Measurements from ENCODE around the gene DLAT. TPM values are rescaled to one million over a fixed set of nuclear protein-coding genes. Genes with fewer than 3 reads are reported as not detected.

The DLAT gene
- polyA plus RNA-seq, 2 of the 4 experiments (the other 2 are of a cell fraction), result 32.5 to 42.8 TPM

DNA sequence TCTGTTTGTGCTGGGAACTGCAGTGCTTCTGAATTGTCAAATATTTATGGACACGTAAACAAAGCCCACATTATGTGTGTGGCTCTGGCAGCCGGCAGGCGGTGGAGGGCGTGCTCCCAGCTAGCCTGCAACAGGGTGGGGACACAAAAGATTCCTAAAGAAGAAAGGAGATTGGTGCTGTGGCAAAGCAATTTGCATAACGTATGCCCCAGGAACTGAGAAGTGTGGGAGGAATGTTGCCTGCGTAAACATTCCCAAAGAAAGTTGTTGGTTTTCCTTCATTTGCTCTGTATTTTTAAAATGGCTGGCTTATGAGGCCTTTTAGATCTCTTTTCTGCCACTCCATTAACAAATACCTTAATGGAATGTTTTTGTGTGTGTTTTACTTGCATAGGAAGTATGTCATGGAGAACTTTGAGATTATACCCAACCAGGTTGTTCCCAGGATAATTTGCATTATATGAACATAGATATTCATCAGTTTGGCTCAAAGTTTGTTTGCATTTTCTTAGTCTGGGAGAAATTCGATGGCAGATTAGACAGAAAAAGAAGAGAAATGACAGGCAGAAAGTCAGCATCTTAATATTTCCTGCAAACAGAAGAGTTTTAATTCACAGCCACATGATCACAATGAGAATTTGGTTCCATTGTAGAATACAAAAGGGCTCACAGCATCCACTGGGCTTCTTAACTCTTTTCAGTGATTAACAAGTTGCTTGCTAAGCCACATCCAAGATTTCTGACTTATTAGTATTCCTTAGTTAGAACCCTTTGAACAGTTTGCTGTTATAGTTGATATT, 41.8 kb upstream of the DLAT start (continued):
- TF ChIP-seq ATOH8 (CRISPR knock-in tag; IDR thresholded peaks at IDR 0.05; ENCODE audit: low read depth), result no peak

- WGBS (ENCODE audit: missing lambda C conversion rate), result 73% methylated on average over 5 of the region's 5 CpGs
- Histone ChIP-seq H3K4me3 (no peak overlapping the region), H3K4me1 (peaks cover 17% of the 10 kb centered on the region; the same call in 2 of the 3 replicates), H3K27ac (no peak overlapping the region), H3K9me3 (no peaks in the 10 kb centered on the region), H3K4me2 (no peak overlapping the region)
- CTCF ChIA-PET, result interaction anchor here (0.8 kb wide), 1 partner anchor 65 kb away, joined by 3 read pairs; no protein-coding TSS in a partner anchor
- no peak for FAIRE-seq
- TF ChIP-seq ZC3H11A (IDR thresholded peaks at IDR 0.05) (no peak), BCL3 (IDR thresholded peaks at IDR 0.05) (no peak), EHF (CRISPR knock-in tag; IDR thresholded peaks at IDR 0.05) (no peak), HOXA7 (CRISPR knock-in tag; IDR thresholded peaks at IDR 0.05) (no peak), ESRRA (IDR thresholded peaks at IDR 0.05; ENCODE audit: borderline replicate concordance, low read length) (no peak), FOXS1 (CRISPR knock-in tag; IDR thresholded peaks at IDR 0.05) (no peak), ATOH8 (CRISPR knock-in tag; IDR thresholded peaks at IDR 0.05; ENCODE audit: low read depth) (no peak), RCOR1 (IDR thresholded peaks at IDR 0.05; ENCODE audit: low read depth, low read length) (no peak), MAFK (IDR thresholded peaks at IDR 0.05; ENCODE audit: partially characterized antibody) (no peak), JUN (IDR thresholded peaks at IDR 0.05) (no peak), NFE2L2 (conservative IDR thresholded peaks at IDR 0.05; ENCODE audit: low read length) (no peak), NR3C1 (IDR thresholded peaks at IDR 0.05) (no peak), KDM5A (IDR thresholded peaks at IDR 0.05) (no peak), HMGXB4 (CRISPR knock-in tag; IDR thresholded peaks at IDR 0.05; ENCODE audit: borderline replicate concordance) (no peak), KDM1A (IDR thresholded peaks at IDR 0.05; ENCODE audit: low read depth) (no peak), ZSCAN20 (CRISPR knock-in tag; IDR thresholded peaks at IDR 0.05) (no peak)
- TF ChIP-seq, protein P1, sequence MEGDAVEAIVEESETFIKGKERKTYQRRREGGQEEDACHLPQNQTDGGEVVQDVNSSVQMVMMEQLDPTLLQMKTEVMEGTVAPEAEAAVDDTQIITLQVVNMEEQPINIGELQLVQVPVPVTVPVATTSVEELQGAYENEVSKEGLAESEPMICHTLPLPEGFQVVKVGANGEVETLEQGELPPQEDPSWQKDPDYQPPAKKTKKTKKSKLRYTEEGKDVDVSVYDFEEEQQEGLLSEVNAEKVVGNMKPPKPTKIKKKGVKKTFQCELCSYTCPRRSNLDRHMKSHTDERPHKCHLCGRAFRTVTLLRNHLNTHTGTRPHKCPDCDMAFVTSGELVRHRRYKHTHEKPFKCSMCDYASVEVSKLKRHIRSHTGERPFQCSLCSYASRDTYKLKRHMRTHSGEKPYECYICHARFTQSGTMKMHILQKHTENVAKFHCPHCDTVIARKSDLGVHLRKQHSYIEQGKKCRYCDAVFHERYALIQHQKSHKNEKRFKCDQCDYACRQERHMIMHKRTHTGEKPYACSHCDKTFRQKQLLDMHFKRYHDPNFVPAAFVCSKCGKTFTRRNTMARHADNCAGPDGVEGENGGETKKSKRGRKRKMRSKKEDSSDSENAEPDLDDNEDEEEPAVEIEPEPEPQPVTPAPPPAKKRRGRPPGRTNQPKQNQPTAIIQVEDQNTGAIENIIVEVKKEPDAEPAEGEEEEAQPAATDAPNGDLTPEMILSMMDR (IDR thresholded peaks at IDR 0.05), result no peak
- no peak for DNase-seq (ENCODE audit: low read depth in 1 of 2, low spot score in 1 of 2)
- ATAC-seq, result no peak
- POLR2A ChIA-PET, result no interaction called here
Observed at GRCh38 chr11:111986589-111986988, 38.6 kb upstream of the DLAT start.

Data from A549 (cell line).